Nephron (organoid): Measurements from ENCODE around the gene NETO2.

ENCODE experiments used
- H3K27ac Mint-ChIP-seq, 3 experiments: 2 replicates each; pipeline ENCODE4 v1.8.0; 2020; ENCODE audit warnings: mixed read lengths in 3 of 3, mild to moderate bottlenecking in 2 of 3, moderate library complexity in 1 of 3
- H3K27me3 Mint-ChIP-seq: 2 replicates; pipeline ENCODE4 v1.8.0; 2021; ENCODE audit warnings: low read depth, mild to moderate bottlenecking, moderate library complexity, mixed read lengths
- H3K36me3 Mint-ChIP-seq: 2 replicates; pipeline ENCODE4 v1.8.0; 2020; ENCODE audit warnings: low read depth, mixed read lengths
- H3K4me1 Mint-ChIP-seq: 2 replicates; pipeline ENCODE4 v1.8.0; 2020; ENCODE audit warnings: mixed read lengths
- H3K4me3 Mint-ChIP-seq, 3 experiments: 2 replicates each; pipeline ENCODE4 v1.8.0; 2020; ENCODE audit warnings: mild to moderate bottlenecking in 3 of 3, mixed read lengths in 3 of 3, moderate library complexity in 2 of 3
- H3K9me3 Mint-ChIP-seq: 2 replicates; pipeline ENCODE4 v1.8.0; 2020; ENCODE audit warnings: mixed read lengths
- CTCF ChIP-seq, 3 experiments: fragments of 200-600 bp; sonication (generic); IDR thresholded peaks; one replicate each; pipeline ENCODE4 v1.5.0; 2021; ENCODE audit warnings: antibody characterized with exemption in 3 of 3; ENCODE audit not compliant: unreplicated experiment in 3 of 3

NETO2 gene

GRCh38 chr16:47055136-47055885, 88.4 kb downstream of the NETO2 start:
- Mint-ChIP-seq H3K27ac (no peak overlapping the region), H3K36me3 (no peaks in the 10 kb centered on the region), H3K9me3 (no peaks in the 10 kb centered on the region), H3K4me1 (no peaks in the 10 kb centered on the region), H3K4me3 (no peak overlapping the region), H3K27me3 (no peaks in the 10 kb centered on the region)
- no peak for TF ChIP-seq CTCF (IDR thresholded peaks at IDR 0.05; ENCODE audit: unreplicated experiment in 3 of 3)

GRCh38 chr16:47054306-47054705, 89.4 kb downstream of the NETO2 start:
- no peak overlapping the region for H3K4me3 Mint-ChIP-seq
- no peak overlapping the region for H3K27ac Mint-ChIP-seq
- peaks cover 4% of the 10 kb centered on the region for H3K27me3 Mint-ChIP-seq
- TF ChIP-seq CTCF (IDR thresholded peaks at IDR 0.05; ENCODE audit: unreplicated experiment in 3 of 3), result no peak
- H3K36me3 Mint-ChIP-seq, result no peaks in the 10 kb centered on the region
- no peaks in the 10 kb centered on the region for H3K4me1 Mint-ChIP-seq
- H3K9me3 Mint-ChIP-seq, result no peaks in the 10 kb centered on the region

- no peaks in the 10 kb centered on the region for H3K4me1 Mint-ChIP-seq
- H3K36me3 Mint-ChIP-seq, result no peaks in the 10 kb centered on the region
- H3K27me3 Mint-ChIP-seq, result peaks cover 4% of the 10 kb centered on the region
- H3K9me3 Mint-ChIP-seq, result no peaks in the 10 kb centered on the region
- no peak overlapping the region for H3K4me3 Mint-ChIP-seq
- TF ChIP-seq CTCF (IDR thresholded peaks at IDR 0.05; ENCODE audit: unreplicated experiment in 3 of 3), result no peak
- no peak overlapping the region for H3K27ac Mint-ChIP-seq
These were observed 89.8 kb downstream of the NETO2 start for GRCh38 chr16:47053895-47054294.

GRCh38 chr16:47052666-47053640, 90.8 kb downstream of the NETO2 start:
- H3K4me1 Mint-ChIP-seq, result no peaks in the 10 kb centered on the region
- H3K27me3 Mint-ChIP-seq, result peaks cover 4% of the 10 kb centered on the region

GRCh38 chr16:47051031-47051430, 92.7 kb downstream of the NETO2 start:
- peaks cover 4% of the 10 kb centered on the region for H3K27me3 Mint-ChIP-seq
- no peak overlapping the region for H3K4me3 Mint-ChIP-seq
- no peaks in the 10 kb centered on the region for H3K36me3 Mint-ChIP-seq
- no peak overlapping the region for H3K27ac Mint-ChIP-seq
- no peaks in the 10 kb centered on the region for H3K9me3 Mint-ChIP-seq
- TF ChIP-seq CTCF (IDR thresholded peaks at IDR 0.05; ENCODE audit: unreplicated experiment in 3 of 3), result no peak
- no peaks in the 10 kb centered on the region for H3K4me1 Mint-ChIP-seq

More at GRCh38 chr16:47052666-47053640, 90.8 kb downstream of the NETO2 start:
- no peak for TF ChIP-seq CTCF (IDR thresholded peaks at IDR 0.05; ENCODE audit: unreplicated experiment in 3 of 3)
- Mint-ChIP-seq H3K4me3 (no peak overlapping the region), H3K9me3 (no peaks in the 10 kb centered on the region), H3K27ac (no peak overlapping the region), H3K36me3 (no peaks in the 10 kb centered on the region)
